ENCODE results near the gene CMAS. TPM values are rescaled to one million over a fixed set of nuclear protein-coding genes. Genes with fewer than 3 reads are reported as not detected.

CMAS gene
- total RNA-seq, 6 experiments from 2014 or later: 27.7 to 37.0 (median 35.7) TPM

- H3K36me3 Mint-ChIP-seq (ENCODE audit: low read depth): no peaks in the 10 kb centered on the region
- H3K9me3 Mint-ChIP-seq: no peaks in the 10 kb centered on the region
- DNase-seq: no peak
- H3K27me3 Mint-ChIP-seq (ENCODE audit: insufficient read depth): peaks cover 7% of the 10 kb centered on the region
- H3K4me3 Mint-ChIP-seq: no peak overlapping the region
- H3K4me1 Mint-ChIP-seq (ENCODE audit: low read depth): peaks cover 29% of the 10 kb centered on the region
- H3K27ac Mint-ChIP-seq: no peak overlapping the region
- TF ChIP-seq CTCF (IDR thresholded peaks at IDR 0.05): no peak
Measured at GRCh38 chr12:22039361-22039760, 6.7 kb upstream of the CMAS start.

- TF ChIP-seq CTCF (IDR thresholded peaks at IDR 0.05): no peak
- Mint-ChIP-seq H3K36me3 (ENCODE audit: low read depth) (no peaks in the 10 kb centered on the region), H3K4me3 (no peak overlapping the region), H3K27ac (peak overlapping the region; percentile 14), H3K4me1 (ENCODE audit: low read depth) (peaks cover 35% of the 10 kb centered on the region), H3K27me3 (ENCODE audit: insufficient read depth) (peaks cover 5% of the 10 kb centered on the region), H3K9me3 (no peaks in the 10 kb centered on the region)
- peak; percentile 18 for DNase-seq
Measured at GRCh38 chr12:22042976-22043669, 2.9 kb upstream of the CMAS start.

GRCh38 chr12:22043943-22044342, 2.1 kb upstream of the CMAS start:
- Mint-ChIP-seq H3K4me3 (no peak overlapping the region), H3K4me1 (ENCODE audit: low read depth) (peaks cover 35% of the 10 kb centered on the region), H3K9me3 (no peaks in the 10 kb centered on the region), H3K36me3 (ENCODE audit: low read depth) (0 out of 2 replicates have a peak, but pooled peaks cover 4% of the 10 kb centered on the region), H3K27ac (no peak overlapping the region; the same call in 1 of the 2 replicates), H3K27me3 (ENCODE audit: insufficient read depth) (peaks cover 5% of the 10 kb centered on the region)
- no peak for DNase-seq
- TF ChIP-seq CTCF (IDR thresholded peaks at IDR 0.05): no peak

- Mint-ChIP-seq H3K27me3 (ENCODE audit: insufficient read depth) (peaks cover 5% of the 10 kb centered on the region), H3K4me3 (no peak overlapping the region), H3K4me1 (ENCODE audit: low read depth) (peaks cover 35% of the 10 kb centered on the region), H3K36me3 (ENCODE audit: low read depth) (0 out of 2 replicates have a peak, but pooled peaks cover 6% of the 10 kb centered on the region), H3K9me3 (no peaks in the 10 kb centered on the region), H3K27ac (no peak overlapping the region)
- no peak for TF ChIP-seq CTCF (IDR thresholded peaks at IDR 0.05)
- DNase-seq: no peak
Measured at GRCh38 chr12:22044391-22044790, 1.6 kb upstream of the CMAS start.

- H3K36me3 Mint-ChIP-seq (ENCODE audit: low read depth): 0 out of 2 replicates have a peak, but pooled peaks cover 6% of the 10 kb centered on the region
- no peak for TF ChIP-seq CTCF (IDR thresholded peaks at IDR 0.05)
- H3K27ac Mint-ChIP-seq: peak overlapping the region; percentile 79
- peaks cover 34% of the 10 kb centered on the region for H3K4me1 Mint-ChIP-seq (ENCODE audit: low read depth)
- no peaks in the 10 kb centered on the region for H3K9me3 Mint-ChIP-seq
- peak overlapping the region; percentile 98 for H3K4me3 Mint-ChIP-seq
- no peak for DNase-seq
- H3K27me3 Mint-ChIP-seq (ENCODE audit: insufficient read depth): peaks cover 5% of the 10 kb centered on the region
Measured at GRCh38 chr12:22046968-22047390, 961 bp downstream of the CMAS start.
